Activated naive CD8-positive, alpha-beta T cell treated with anti-CD3 and anti-CD28 coated beads for 36 hours (primary cell): ENCODE measurements around the gene MSI1. TPM values are rescaled to one million over a fixed set of nuclear protein-coding genes. Genes with fewer than 3 reads are reported as not detected.

Experiments
- DNase-seq: peaks from one replicate; pipeline ENCODE4 v3.0.0; 2021
- H3K27ac Mint-ChIP-seq: one replicate; pipeline ENCODE4 v1.8.0; 2022; ENCODE audit warnings: mild to moderate bottlenecking, moderate library complexity, mixed read lengths
- H3K27me3 Mint-ChIP-seq: one replicate; pipeline ENCODE4 v1.8.0; 2022; ENCODE audit warnings: mild to moderate bottlenecking, mixed read lengths
- H3K36me3 Mint-ChIP-seq: one replicate; pipeline ENCODE4 v1.8.0; 2021; ENCODE audit warnings: mild to moderate bottlenecking, mixed read lengths
- H3K4me1 Mint-ChIP-seq: one replicate; pipeline ENCODE4 v1.8.0; 2021; ENCODE audit warnings: mixed read lengths
- H3K4me3 Mint-ChIP-seq: one replicate; pipeline ENCODE4 v1.8.0; 2022; ENCODE audit warnings: mild to moderate bottlenecking, moderate library complexity, mixed read lengths
- H3K9me3 Mint-ChIP-seq: one replicate; pipeline ENCODE4 v1.8.0; 2022; ENCODE audit warnings: mixed read lengths
- total RNA-seq, 2 experiments: library from RNA; stranded (reverse); gene quantifications; one replicate each; pipeline ENCODE4 v1.2.3, GENCODE V29; 2021

MSI1 gene
- total RNA-seq, 2 experiments from 2014 or later, result 0.60 to 1.7 TPM

- Mint-ChIP-seq H3K4me1 (peaks cover 3% of the 10 kb centered on the region), H3K27me3 (no peaks in the 10 kb centered on the region), H3K27ac (no peak overlapping the region), H3K9me3 (peaks cover 11% of the 10 kb centered on the region), H3K36me3 (peaks cover 4% of the 10 kb centered on the region), H3K4me3 (no peak overlapping the region)
- no peak for DNase-seq
Observed at GRCh38 chr12:120332041-120332440, 36.9 kb downstream of the MSI1 start.

DNA sequence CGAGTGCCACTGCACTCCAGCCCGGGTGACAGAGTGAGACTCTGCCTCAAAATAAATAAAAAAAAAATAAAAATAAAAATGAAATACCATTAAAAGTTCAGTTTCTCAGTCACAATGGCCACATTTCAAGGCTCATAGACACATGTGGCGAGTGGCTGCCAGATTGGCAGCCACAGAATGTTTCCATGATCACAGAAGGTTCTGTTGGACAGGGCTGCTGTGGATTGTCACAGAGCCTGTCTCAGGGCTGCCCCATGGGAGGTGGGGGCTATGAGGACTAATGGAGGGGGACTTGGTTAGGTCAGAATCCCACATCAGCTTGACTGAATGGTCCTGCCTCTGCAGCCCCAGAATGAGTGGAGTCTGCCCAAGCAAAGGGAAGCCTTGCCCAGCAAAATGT is 37.6 kb downstream of the MSI1 start:
- no peak for DNase-seq
- no peak overlapping the region for H3K27ac Mint-ChIP-seq
- peaks cover 3% of the 10 kb centered on the region for H3K4me1 Mint-ChIP-seq
- H3K9me3 Mint-ChIP-seq, result peaks cover 6% of the 10 kb centered on the region
- peaks cover 4% of the 10 kb centered on the region for H3K36me3 Mint-ChIP-seq
- H3K27me3 Mint-ChIP-seq, result no peaks in the 10 kb centered on the region
- no peak overlapping the region for H3K4me3 Mint-ChIP-seq

DNA sequence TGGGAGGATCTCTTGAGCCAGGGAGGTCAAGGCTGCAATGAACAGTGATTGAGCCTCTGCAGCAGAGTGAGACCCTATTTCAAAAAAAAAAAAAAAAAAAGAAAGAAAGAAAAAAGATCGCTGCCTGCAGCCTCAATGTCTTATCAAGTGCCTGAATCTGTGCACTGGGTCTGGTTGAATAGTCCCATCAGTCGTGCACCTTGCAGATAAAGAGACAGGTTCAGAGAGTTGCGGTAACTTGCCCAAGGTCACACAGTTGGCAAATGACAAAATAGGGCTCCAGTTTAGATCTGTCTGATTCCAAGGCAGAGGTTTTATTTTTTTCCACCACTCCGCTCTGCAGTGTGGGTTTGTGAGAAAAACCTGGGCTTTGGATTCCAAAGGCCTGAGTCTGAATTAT is 40.7 kb downstream of the MSI1 start:
- H3K4me3 Mint-ChIP-seq, result no peak overlapping the region

GRCh38 chr12:120327593-120327992 is 41.4 kb downstream of the MSI1 start, which contains the start of gene PLA2G1B:
Gene PLA2G1B (minus strand): TSS chr12:120327779. CDS start chr12:120327753, 26 bp downstream.
- H3K4me3 Mint-ChIP-seq, result no peak within 1 kb of the TSS
- no peak for DNase-seq
- H3K27ac Mint-ChIP-seq, result no peak within 1 kb of the TSS
- H3K4me1 Mint-ChIP-seq, result peaks cover 7% of the 10 kb centered on the region
- H3K36me3 Mint-ChIP-seq, result no peaks in the 10 kb centered on the region
- H3K27me3 Mint-ChIP-seq, result no peaks in the 10 kb centered on the region
- no peaks in the 10 kb centered on the region for H3K9me3 Mint-ChIP-seq

More for the DNA sequence above, 40.7 kb downstream of the MSI1 start:
- Mint-ChIP-seq H3K9me3 (no peaks in the 10 kb centered on the region), H3K27ac (no peak overlapping the region), H3K4me1 (peaks cover 7% of the 10 kb centered on the region), H3K27me3 (no peaks in the 10 kb centered on the region), H3K36me3 (no peaks in the 10 kb centered on the region)
- DNase-seq, result no peak

DNA sequence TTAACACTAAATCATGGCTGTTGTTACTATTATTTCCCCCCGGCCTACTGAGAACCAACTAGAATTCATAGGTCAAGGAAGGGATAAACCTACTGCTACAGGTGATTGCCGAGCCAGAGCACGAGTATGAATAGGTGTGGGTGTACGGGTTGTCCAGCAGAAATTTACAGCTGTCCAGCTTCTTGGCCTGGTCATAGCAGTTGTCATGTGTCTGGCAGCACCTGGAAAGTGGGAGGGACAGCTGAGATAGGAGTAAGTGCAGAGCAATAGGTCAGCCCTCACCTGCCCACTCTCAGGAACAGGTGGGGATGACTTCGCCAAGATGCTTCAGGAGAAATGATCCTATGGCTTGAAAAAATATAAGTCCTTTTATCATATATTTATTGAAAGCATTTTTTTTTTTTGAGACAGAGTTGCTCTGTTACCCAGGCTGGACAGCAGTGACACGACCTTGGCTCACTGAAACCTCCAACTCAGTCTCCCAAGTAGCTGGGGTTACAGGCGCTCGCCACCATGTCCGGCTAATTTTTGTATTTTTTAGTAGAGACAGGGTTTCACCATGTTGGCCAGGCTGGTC is 44.0 kb downstream of the MSI1 start:
- Mint-ChIP-seq H3K9me3 (no peaks in the 10 kb centered on the region), H3K4me1 (peaks cover 7% of the 10 kb centered on the region), H3K36me3 (no peaks in the 10 kb centered on the region), H3K4me3 (no peak overlapping the region), H3K27ac (no peak overlapping the region), H3K27me3 (no peaks in the 10 kb centered on the region)
- no peak for DNase-seq

- Mint-ChIP-seq H3K36me3 (no peaks in the 10 kb centered on the region), H3K4me3 (no peak overlapping the region), H3K9me3 (no peaks in the 10 kb centered on the region), H3K4me1 (peaks cover 7% of the 10 kb centered on the region), H3K27ac (no peak overlapping the region), H3K27me3 (no peaks in the 10 kb centered on the region)
- DNase-seq, result no peak
Observed at GRCh38 chr12:120323772-120324171, 45.2 kb downstream of the MSI1 start.

DNA sequence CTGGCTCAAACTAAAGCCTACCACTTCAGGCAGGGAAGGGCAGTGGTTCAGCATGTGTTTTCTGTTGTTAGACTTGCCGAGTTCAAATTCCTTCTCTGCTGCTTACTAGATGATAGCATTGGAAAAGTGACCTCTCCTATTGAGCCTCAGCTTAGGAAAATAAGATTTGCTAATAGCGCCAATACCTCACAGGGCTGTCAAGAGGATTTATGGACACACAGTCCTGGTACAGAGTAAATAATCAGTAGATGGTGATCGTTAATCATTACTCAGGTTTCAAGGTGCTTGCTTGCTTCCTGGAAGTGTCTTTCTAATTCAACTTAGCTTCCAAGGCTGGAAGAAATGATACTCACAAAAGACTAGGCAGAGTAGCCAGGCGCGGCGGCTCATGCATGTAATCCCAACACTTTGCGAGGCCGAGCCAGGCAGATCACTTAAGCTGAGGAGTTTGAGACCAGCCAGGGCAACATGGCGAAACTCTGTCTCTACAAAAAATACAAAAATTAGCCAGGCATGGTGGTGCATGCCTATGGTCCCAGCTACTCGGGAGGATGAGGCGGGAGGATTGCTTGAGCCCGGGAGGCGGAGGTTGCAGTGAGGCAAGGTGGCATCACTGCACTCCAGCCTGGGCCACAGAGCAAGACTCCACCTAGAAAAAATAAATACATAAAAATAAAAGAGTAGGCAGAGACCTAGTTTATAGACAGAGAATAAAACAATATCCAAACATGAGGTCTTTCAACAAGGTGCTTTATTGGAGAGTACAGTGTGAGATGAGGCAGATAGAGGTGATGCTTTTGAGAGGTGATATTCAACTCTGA is 47.4 kb downstream of the MSI1 start:
- Mint-ChIP-seq H3K36me3 (no peaks in the 10 kb centered on the region), H3K9me3 (no peaks in the 10 kb centered on the region), H3K27ac (no peak overlapping the region), H3K4me1 (peaks cover 13% of the 10 kb centered on the region), H3K27me3 (peaks cover 4% of the 10 kb centered on the region), H3K4me3 (no peak overlapping the region)
- no peak for DNase-seq

GRCh38 chr12:120317224-120318105 is 51.5 kb downstream of the MSI1 start:
- peak overlapping the region; percentile 91 for H3K4me3 Mint-ChIP-seq
- H3K27me3 Mint-ChIP-seq, result peaks cover 4% of the 10 kb centered on the region
- H3K27ac Mint-ChIP-seq, result peak overlapping the region; percentile 95
- DNase-seq, result peak; percentile 100
- H3K36me3 Mint-ChIP-seq, result no peaks in the 10 kb centered on the region
- no peaks in the 10 kb centered on the region for H3K9me3 Mint-ChIP-seq
- peaks cover 6% of the 10 kb centered on the region for H3K4me1 Mint-ChIP-seq

DNA sequence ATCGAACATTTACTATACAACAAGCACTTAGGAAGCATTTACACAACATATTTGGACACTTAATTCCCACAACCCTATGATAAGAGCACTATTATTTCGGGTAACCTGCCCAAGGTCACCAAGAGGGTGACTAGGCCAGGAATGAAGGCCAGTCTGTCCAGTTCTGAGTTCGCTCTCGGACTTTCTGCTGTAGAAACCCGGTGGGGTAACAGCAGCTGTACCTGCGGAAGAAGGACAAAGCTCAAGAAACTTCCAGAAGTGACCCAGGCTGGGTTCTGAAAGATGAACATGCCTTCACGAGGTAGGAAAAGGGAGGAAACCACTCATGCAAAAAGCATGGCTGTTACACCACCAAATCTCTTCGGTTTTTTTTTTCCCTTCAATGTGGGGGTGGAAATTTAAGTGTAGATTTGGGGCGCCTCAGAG is 52.2 kb downstream of the MSI1 start:
- DNase-seq, result no peak
- no peaks in the 10 kb centered on the region for H3K36me3 Mint-ChIP-seq
- peak overlapping the region; percentile 95 for H3K27ac Mint-ChIP-seq
- peaks cover 4% of the 10 kb centered on the region for H3K27me3 Mint-ChIP-seq
- H3K4me3 Mint-ChIP-seq, result peak overlapping the region; percentile 91
- peaks cover 6% of the 10 kb centered on the region for H3K4me1 Mint-ChIP-seq
- no peaks in the 10 kb centered on the region for H3K9me3 Mint-ChIP-seq

- H3K27ac Mint-ChIP-seq, result no peak overlapping the region
- no peaks in the 10 kb centered on the region for H3K36me3 Mint-ChIP-seq
- no peak overlapping the region for H3K4me3 Mint-ChIP-seq
- no peaks in the 10 kb centered on the region for H3K9me3 Mint-ChIP-seq
- H3K4me1 Mint-ChIP-seq, result peaks cover 6% of the 10 kb centered on the region
- DNase-seq, result no peak
- H3K27me3 Mint-ChIP-seq, result peaks cover 4% of the 10 kb centered on the region
Observed at GRCh38 chr12:120314220-120314619, 54.7 kb downstream of the MSI1 start.

- Mint-ChIP-seq H3K36me3 (no peaks in the 10 kb centered on the region), H3K9me3 (no peaks in the 10 kb centered on the region), H3K27ac (peak within 1 kb of the TSS; percentile 87), H3K27me3 (no peaks in the 10 kb centered on the region), H3K4me1 (peaks cover 3% of the 10 kb centered on the region), H3K4me3 (peak within 1 kb of the TSS; percentile 91)
- peak; percentile 83 for DNase-seq
Observed at GRCh38 chr12:120301962-120302815, 66.8 kb downstream of the MSI1 start, which contains the start of gene SIRT4. Gene SIRT4 (plus strand): TSS chr12:120302321. CDS start chr12:120303562, 1,241 bp downstream.

- no peak within 1 kb of the TSS for H3K27ac Mint-ChIP-seq
- no peaks in the 10 kb centered on the region for H3K36me3 Mint-ChIP-seq
- no peak within 1 kb of the TSS for H3K4me3 Mint-ChIP-seq
- peaks cover 6% of the 10 kb centered on the region for H3K4me1 Mint-ChIP-seq
- no peaks in the 10 kb centered on the region for H3K9me3 Mint-ChIP-seq
- peaks cover 2% of the 10 kb centered on the region for H3K27me3 Mint-ChIP-seq
- DNase-seq, result peak; percentile 77
Observed at GRCh38 chr12:120292661-120293531, 76.1 kb downstream of the MSI1 start, which contains the start of gene RNU4-1. Gene RNU4-1 (minus strand): TSS chr12:120293237.

GRCh38 chr12:120292411-120292660 is 76.6 kb downstream of the MSI1 start:
- no peak for DNase-seq
- peaks cover 6% of the 10 kb centered on the region for H3K4me1 Mint-ChIP-seq
- H3K27me3 Mint-ChIP-seq, result peaks cover 2% of the 10 kb centered on the region
- H3K4me3 Mint-ChIP-seq, result no peak overlapping the region
- H3K9me3 Mint-ChIP-seq, result no peaks in the 10 kb centered on the region
- H3K27ac Mint-ChIP-seq, result no peak overlapping the region
- no peaks in the 10 kb centered on the region for H3K36me3 Mint-ChIP-seq
